ENCODE data around the gene MOCS1. TPM values are rescaled to one million over a fixed set of nuclear protein-coding genes. Genes with fewer than 3 reads are reported as not detected.

Gene MOCS1
- total and polyA plus RNA-seq, 2 experiments from 2014 or later = 12.4 to 18.9 TPM

GRCh38 chr6:39886871-39887270, 47.4 kb downstream of the MOCS1 start:
- no peak for DNase-seq (ENCODE audit: low read depth in 1 of 2, low spot score in 1 of 2)
- Histone ChIP-seq H3K27ac (no peak overlapping the region), H3K9me3 (ENCODE audit: low read depth) (no peaks in the 10 kb centered on the region), H3K27me3 (no peaks in the 10 kb centered on the region), H3K4me1 (ENCODE audit: low read depth) (peaks cover 7% of the 10 kb centered on the region), H3K36me3 (no peaks in the 10 kb centered on the region), H3K4me3 (no peak overlapping the region)
- no peak for TF ChIP-seq CTCF (IDR thresholded peaks at IDR 0.05; ENCODE audit: low read depth, low read length)

GRCh38 chr6:39885691-39886090, 48.6 kb downstream of the MOCS1 start:
- H3K4me1 ChIP-seq (ENCODE audit: low read depth) = peaks cover 7% of the 10 kb centered on the region
- H3K9me3 ChIP-seq (ENCODE audit: low read depth) = no peaks in the 10 kb centered on the region
- no peaks in the 10 kb centered on the region for H3K27me3 ChIP-seq
- DNase-seq (ENCODE audit: low read depth in 1 of 2, low spot score in 1 of 2) = no peak
- no peaks in the 10 kb centered on the region for H3K36me3 ChIP-seq
- no peak overlapping the region for H3K4me3 ChIP-seq
- TF ChIP-seq CTCF (IDR thresholded peaks at IDR 0.05; ENCODE audit: low read depth, low read length) = no peak
- no peak overlapping the region for H3K27ac ChIP-seq

GRCh38 chr6:39884696-39885095, 49.6 kb downstream of the MOCS1 start:
- Histone ChIP-seq H3K4me3 (no peak overlapping the region), H3K27me3 (no peaks in the 10 kb centered on the region), H3K4me1 (ENCODE audit: low read depth) (no peaks in the 10 kb centered on the region), H3K36me3 (no peaks in the 10 kb centered on the region), H3K27ac (no peak overlapping the region), H3K9me3 (ENCODE audit: low read depth) (no peaks in the 10 kb centered on the region)
- peak in 1 of 2 donors; percentile 61 for DNase-seq (ENCODE audit: low read depth in 1 of 2, low spot score in 1 of 2)
- TF ChIP-seq CTCF (IDR thresholded peaks at IDR 0.05; ENCODE audit: low read depth, low read length) = no peak

GRCh38 chr6:39882531-39882899, 51.7 kb downstream of the MOCS1 start:
- no peaks in the 10 kb centered on the region for H3K9me3 ChIP-seq (ENCODE audit: low read depth)
- peak in 1 of 2 donors; percentile 99 for DNase-seq (ENCODE audit: low read depth in 1 of 2, low spot score in 1 of 2)
- no peaks in the 10 kb centered on the region for H3K36me3 ChIP-seq
- no peaks in the 10 kb centered on the region for H3K27me3 ChIP-seq
- no peaks in the 10 kb centered on the region for H3K4me1 ChIP-seq (ENCODE audit: low read depth)
- no peak overlapping the region for H3K27ac ChIP-seq
- TF ChIP-seq CTCF (IDR thresholded peaks at IDR 0.05; ENCODE audit: low read depth, low read length) = no peak
- no peak overlapping the region for H3K4me3 ChIP-seq

GRCh38 chr6:39881851-39882530, 52.3 kb downstream of the MOCS1 start:
- Histone ChIP-seq H3K4me1 (ENCODE audit: low read depth) (no peaks in the 10 kb centered on the region), H3K27me3 (no peaks in the 10 kb centered on the region), H3K36me3 (no peaks in the 10 kb centered on the region), H3K4me3 (no peak overlapping the region), H3K27ac (no peak overlapping the region), H3K9me3 (ENCODE audit: low read depth) (no peaks in the 10 kb centered on the region)
- peak in 1 of 2 donors; percentile 90 for DNase-seq (ENCODE audit: low read depth in 1 of 2, low spot score in 1 of 2)
- TF ChIP-seq CTCF (IDR thresholded peaks at IDR 0.05; ENCODE audit: low read depth, low read length) = no peak

All from cardiac muscle cell (in vitro differentiated cells and primary cell).